ENCODE data around the gene NPFFR1. TPM values are rescaled to one million over a fixed set of nuclear protein-coding genes. Genes with fewer than 3 reads are reported as not detected.

The NPFFR1 gene
- total RNA-seq, 1 experiment from 2014 or later: not detected

DNA sequence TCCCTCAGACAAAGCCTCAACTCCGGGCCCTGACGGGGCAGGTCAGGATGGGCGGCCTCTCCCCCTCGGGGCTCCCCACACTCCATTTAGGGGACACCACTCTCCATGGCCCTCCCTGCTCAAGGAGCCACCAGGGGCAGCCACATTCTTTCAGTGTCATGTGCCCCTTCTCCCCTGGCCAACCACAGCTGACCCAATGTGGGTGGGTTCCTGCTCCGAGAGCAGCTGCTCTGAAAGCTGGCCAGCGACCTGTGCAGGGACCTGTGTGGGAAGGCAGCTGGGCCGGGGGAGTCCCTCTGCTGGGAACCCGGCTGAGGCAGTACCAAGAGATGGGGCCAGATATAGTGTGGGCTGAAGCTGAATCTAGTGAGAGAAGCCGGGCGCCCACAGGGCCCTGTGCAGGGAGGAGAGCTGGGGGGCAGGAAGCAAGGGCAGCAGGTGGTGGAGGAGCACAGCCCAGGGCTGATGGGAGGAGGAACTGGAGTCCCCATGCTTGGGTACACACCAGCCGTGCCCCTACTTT lies 40.6 kb upstream of the NPFFR1 start:
- H3K23me2 ChIP-seq (ENCODE audit: insufficient read length, low read depth, low read length, poor library complexity, severe bottlenecking): no peaks in the 10 kb centered on the region
- no peak overlapping the region for H4K5ac ChIP-seq (ENCODE audit: insufficient read length, low read depth, low read length)
- H3K27me3 Mint-ChIP-seq (ENCODE audit: low read depth): no peaks in the 10 kb centered on the region
- no peak overlapping the region for H3K27ac ChIP-seq (ENCODE audit: insufficient read length, low read depth, low read length)
- TF ChIP-seq, protein P1, sequence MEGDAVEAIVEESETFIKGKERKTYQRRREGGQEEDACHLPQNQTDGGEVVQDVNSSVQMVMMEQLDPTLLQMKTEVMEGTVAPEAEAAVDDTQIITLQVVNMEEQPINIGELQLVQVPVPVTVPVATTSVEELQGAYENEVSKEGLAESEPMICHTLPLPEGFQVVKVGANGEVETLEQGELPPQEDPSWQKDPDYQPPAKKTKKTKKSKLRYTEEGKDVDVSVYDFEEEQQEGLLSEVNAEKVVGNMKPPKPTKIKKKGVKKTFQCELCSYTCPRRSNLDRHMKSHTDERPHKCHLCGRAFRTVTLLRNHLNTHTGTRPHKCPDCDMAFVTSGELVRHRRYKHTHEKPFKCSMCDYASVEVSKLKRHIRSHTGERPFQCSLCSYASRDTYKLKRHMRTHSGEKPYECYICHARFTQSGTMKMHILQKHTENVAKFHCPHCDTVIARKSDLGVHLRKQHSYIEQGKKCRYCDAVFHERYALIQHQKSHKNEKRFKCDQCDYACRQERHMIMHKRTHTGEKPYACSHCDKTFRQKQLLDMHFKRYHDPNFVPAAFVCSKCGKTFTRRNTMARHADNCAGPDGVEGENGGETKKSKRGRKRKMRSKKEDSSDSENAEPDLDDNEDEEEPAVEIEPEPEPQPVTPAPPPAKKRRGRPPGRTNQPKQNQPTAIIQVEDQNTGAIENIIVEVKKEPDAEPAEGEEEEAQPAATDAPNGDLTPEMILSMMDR (conservative IDR thresholded peaks at IDR 0.05): no peak
- H3K4me3 Mint-ChIP-seq: no peak overlapping the region
- no peak overlapping the region for H3K56ac ChIP-seq (ENCODE audit: insufficient read length, low read depth, low read length)
- no peak overlapping the region for H2BK120ac ChIP-seq (ENCODE audit: low read depth, low read length, poor library complexity, severe bottlenecking)
- no peak overlapping the region for H4K8ac ChIP-seq (replicated peaks; ENCODE audit: insufficient read length, low read depth, low read length)
- H3K14ac ChIP-seq (ENCODE audit: insufficient read depth, low read length): peak overlapping the region; percentile 4; the same call in 1 of the 2 replicates
- no peak overlapping the region for H3K9ac ChIP-seq (ENCODE audit: extremely low read depth, insufficient read length, low read length)
- H3K4me2 ChIP-seq (ENCODE audit: insufficient read depth, insufficient read length, low read length): no peak overlapping the region
- no peaks in the 10 kb centered on the region for H3K4me1 ChIP-seq (ENCODE audit: insufficient read depth, low read length)
- H3K27me3 ChIP-seq (ENCODE audit: insufficient read depth, low read length): no peaks in the 10 kb centered on the region
- no peaks in the 10 kb centered on the region for H3K9me3 ChIP-seq (ENCODE audit: control insufficient read depth, low read depth, low read length)
- H4K91ac ChIP-seq (ENCODE audit: insufficient read length, low read depth, low read length): no peak overlapping the region
- H2AK5ac ChIP-seq (ENCODE audit: insufficient read length, low read length): no peak overlapping the region
- H3K79me2 ChIP-seq (ENCODE audit: insufficient read depth, low read length): no peaks in the 10 kb centered on the region
- H2BK15ac ChIP-seq (ENCODE audit: low read depth, low read length): no peak overlapping the region
- peaks cover 12 to 24% of the 10 kb centered on the region in 2 experiments; a peak in 3 of 4 replicates for H3K4me1 Mint-ChIP-seq
- H4K20me1 ChIP-seq (ENCODE audit: control insufficient read depth, insufficient read depth, insufficient read length): no peaks in the 10 kb centered on the region
- no peak overlapping the region for H3T11ph ChIP-seq (ENCODE audit: low read length)
- no peaks in the 10 kb centered on the region; a peak in 2 of 7 replicates for H3K36me3 Mint-ChIP-seq (ENCODE audit: insufficient read depth in 1 of 3, low read depth in 3 of 3)
- H3K23ac ChIP-seq (ENCODE audit: insufficient read length, low read depth, low read length): no peak overlapping the region
- H3K79me1 ChIP-seq (ENCODE audit: insufficient read depth, low read depth, low read length, poor library complexity, severe bottlenecking): no peaks in the 10 kb centered on the region
- no peak overlapping the region for H2BK5ac ChIP-seq (ENCODE audit: insufficient read length, low read length)
- H3K9me3 Mint-ChIP-seq: no peaks in the 10 kb centered on the region
- H3K4ac ChIP-seq (ENCODE audit: low read depth, low read length): no peak overlapping the region
- WGBS (ENCODE audit: extremely low coverage, insufficient read length, low lambda C conversion rate): no CpG with 5 or more reads among the region's 11 CpGs
- no peak overlapping the region for H2BK20ac ChIP-seq (ENCODE audit: low read depth, low read length, poor library complexity, severe bottlenecking)
- no peak overlapping the region for H3K18ac ChIP-seq (ENCODE audit: insufficient read length, low read depth, low read length)
- DNase-seq: peak; percentile 60
- H3K27ac Mint-ChIP-seq: peak overlapping the region in 2 of 3 experiments; percentile 61 to 65; a peak in 2 of 7 replicates
- no peak overlapping the region for H2AFZ ChIP-seq (ENCODE audit: low read length)
- no peak overlapping the region for H2BK12ac ChIP-seq (ENCODE audit: insufficient read length, low read depth, low read length)
